GM10266 (cell line): ENCODE measurements around the gene JMJD7.

ENCODE experiments used
- DNase-seq: peaks from one replicate; pipeline ENCODE4 v3.0.0; 2012; ENCODE audit errors: extremely low spot score
- TF ChIP-seq, protein P1 (sequence below): IDR thresholded peaks from 2 replicates; pipeline ENCODE4 v1.5.1; 2012; ENCODE audit warnings: mild to moderate bottlenecking, low read depth; ENCODE audit not compliant: control insufficient read depth, insufficient read depth; ENCODE audit errors: missing control alignments

Gene JMJD7

GRCh38 chr15:41884458-41884857, 56.6 kb downstream of the JMJD7 start:
- DNase-seq = no peak
- TF ChIP-seq, protein P1, sequence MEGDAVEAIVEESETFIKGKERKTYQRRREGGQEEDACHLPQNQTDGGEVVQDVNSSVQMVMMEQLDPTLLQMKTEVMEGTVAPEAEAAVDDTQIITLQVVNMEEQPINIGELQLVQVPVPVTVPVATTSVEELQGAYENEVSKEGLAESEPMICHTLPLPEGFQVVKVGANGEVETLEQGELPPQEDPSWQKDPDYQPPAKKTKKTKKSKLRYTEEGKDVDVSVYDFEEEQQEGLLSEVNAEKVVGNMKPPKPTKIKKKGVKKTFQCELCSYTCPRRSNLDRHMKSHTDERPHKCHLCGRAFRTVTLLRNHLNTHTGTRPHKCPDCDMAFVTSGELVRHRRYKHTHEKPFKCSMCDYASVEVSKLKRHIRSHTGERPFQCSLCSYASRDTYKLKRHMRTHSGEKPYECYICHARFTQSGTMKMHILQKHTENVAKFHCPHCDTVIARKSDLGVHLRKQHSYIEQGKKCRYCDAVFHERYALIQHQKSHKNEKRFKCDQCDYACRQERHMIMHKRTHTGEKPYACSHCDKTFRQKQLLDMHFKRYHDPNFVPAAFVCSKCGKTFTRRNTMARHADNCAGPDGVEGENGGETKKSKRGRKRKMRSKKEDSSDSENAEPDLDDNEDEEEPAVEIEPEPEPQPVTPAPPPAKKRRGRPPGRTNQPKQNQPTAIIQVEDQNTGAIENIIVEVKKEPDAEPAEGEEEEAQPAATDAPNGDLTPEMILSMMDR = no peak

- no peak for DNase-seq
- TF ChIP-seq, protein P1 = no peak
These were observed 57.4 kb downstream of the JMJD7 start for GRCh38 chr15:41885321-41885720.

GRCh38 chr15:41885841-41886240, 57.9 kb downstream of the JMJD7 start:
- TF ChIP-seq, protein P1 = no peak

GRCh38 chr15:41886741-41887140, 58.8 kb downstream of the JMJD7 start:
- TF ChIP-seq, protein P1 = no peak
- no peak for DNase-seq

More at GRCh38 chr15:41885841-41886240, 57.9 kb downstream of the JMJD7 start:
- no peak for DNase-seq

DNA sequence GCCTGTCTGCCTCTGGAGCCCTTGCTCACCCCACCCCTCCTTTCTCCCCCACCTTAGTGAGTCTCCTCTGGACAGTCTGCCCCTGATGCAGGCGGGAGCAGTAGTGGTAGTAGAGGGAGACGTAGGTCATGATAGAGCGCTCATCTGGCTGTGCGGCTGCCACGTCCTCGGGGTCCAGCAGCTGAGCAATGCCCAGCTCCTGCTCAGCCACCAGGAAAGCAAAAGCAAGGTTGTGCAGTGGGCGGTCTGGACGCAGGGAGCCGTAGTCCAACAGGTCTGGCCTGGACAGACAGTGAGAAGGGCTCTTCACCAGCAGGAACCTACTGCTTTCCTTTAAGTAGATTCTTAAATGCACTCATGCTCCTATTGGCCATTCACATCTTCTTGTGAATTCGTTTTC, 59.3 kb downstream of the JMJD7 start:
- no peak for DNase-seq
- TF ChIP-seq, protein P1 = no peak
